Epidermal melanocyte (primary cell): ENCODE data around the gene RBM43.
A peak's percentile ranks its signal among the peaks of the same experiment; 100 is the strongest.
"Not testable (repeated sequence)": the region's sequence is repeated elsewhere in the genome, so short reads cannot be mapped to it uniquely, and the experiment has no call there.

Experiments used
- DNase-seq: peaks from one replicate; pipeline ENCODE4 v3.0.0; 2011; ENCODE audit warnings: low spot score; ENCODE audit not compliant: insufficient read length

The RBM43 gene

DNA sequence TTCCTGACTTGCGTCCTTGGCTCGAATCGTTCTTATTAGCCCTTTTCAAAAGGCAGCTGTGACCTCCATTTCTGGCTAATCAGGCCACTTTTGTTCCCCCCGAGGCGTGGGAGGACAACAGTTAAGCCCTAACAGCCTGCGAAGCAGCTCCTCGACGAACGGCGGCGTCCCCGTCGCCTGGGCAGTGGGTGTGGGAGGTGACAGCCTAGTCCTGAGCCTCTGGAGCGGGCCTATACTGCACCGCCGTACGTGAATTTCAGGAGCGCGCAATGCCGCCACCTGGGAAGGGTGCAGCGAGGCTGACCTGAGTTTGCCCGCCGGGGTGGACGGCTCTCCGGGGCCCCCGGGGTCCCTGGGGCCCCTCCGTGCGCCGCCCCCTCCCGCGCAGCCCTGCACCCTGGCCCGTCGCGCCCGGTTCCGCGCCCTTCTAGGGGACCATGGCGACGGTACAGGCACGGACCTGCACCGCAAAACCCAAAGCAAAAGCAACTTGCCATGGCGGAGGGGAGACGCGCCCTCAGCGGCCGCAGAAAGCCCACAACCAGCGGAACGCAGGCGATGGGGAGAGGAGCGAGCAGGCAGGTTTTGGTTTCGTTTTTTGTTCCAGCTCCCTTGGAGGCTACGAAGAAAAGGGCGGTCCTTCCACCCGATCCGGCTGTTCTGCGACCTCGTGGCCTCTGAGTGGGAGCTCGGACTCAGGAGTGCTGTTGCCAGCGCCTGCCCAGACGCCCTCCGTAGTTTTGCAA lies at the start of gene RBM43:
RBM43 (minus strand) TSS at position 633 of the 746 bp plus-strand sequence; CDS start at position 497, 136 bp downstream.
- peak; percentile 86 for DNase-seq

DNA sequence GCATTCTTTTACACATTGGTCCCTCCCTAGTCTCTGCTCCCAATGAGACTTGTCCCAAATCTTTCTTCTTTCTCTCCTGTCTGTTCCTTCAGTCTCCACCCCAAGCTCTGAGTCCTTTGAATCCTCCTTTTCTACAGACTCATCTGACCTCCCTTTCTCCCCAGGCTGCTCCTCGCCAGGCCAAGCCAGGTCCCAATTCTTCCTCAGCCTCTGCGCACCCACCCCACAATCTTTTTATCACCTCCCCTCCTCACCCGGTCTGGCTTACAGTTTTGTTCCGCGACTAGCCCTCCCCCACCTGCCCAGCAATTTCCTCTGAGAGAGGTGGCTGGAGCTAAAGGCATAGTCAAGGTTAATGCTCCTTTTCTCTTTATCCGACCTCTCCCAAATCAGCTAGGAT lies 48.6 kb upstream of the RBM43 start:
- DNase-seq: not testable (repeated sequence)

DNA sequence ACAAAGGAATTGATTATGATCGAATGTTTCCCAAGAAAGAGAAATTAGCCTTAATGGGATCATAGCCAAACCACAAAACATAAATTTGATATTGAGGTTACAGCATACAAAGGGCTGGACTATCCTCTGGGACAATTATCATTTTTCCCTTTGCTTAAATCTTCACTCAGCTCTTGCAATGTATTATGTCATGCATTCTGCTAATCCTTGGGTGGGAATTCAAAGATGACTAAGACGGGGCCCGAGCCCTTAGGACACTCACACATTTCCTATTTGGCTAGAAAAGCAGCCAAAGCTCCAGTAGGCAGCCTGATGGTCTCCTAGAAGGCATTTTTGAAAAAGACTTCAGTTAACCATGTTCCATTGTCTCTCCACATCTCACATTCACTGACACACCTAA lies 45.0 kb upstream of the RBM43 start:
- DNase-seq: no peak

DNA sequence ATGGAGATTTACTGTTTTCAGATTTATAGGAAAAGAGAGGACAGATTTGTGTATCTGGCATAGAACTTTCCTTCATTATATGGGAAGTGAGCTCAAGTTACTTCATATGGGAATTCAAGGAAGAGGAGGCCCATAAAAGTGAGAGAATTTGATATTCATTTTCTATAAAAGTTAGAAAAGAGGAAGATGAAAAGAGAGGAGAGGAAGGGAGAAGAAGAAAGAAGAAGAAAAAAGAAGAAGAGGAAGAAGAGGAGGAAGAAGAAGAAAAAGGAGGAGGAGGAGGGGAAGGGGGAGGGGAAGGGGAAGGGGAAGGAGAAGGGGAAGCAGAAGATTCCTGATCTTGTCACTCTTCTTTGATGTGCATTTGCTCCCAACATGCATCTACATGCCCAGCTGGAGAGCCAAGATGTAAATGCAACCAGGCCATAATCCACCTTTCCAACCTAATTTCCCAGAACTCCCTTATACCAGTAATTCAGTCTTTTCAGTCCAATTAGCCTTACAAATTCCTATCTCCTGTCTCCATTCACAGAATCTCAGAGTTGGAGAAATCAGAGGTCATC lies 43.5 kb upstream of the RBM43 start:
- DNase-seq: no peak

DNA sequence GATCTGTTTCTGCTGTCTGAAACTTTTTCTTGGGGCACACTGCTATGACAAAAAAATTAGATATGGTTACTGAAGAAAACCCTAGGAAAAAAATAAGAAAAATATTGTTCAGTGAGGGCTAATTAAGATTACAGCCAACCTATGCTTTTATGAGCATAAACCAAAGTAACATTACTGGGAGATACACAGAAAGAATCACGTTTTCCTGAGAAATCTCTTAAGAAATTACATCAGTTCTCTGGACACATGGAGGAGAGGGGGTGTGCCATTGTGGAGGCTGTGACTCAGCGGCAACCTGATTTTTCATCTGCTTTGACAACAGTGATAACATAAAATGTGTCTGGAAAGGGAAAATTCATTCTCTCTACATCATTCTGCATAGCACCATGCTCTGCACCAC lies 41.2 kb upstream of the RBM43 start:
- no peak for DNase-seq

DNA sequence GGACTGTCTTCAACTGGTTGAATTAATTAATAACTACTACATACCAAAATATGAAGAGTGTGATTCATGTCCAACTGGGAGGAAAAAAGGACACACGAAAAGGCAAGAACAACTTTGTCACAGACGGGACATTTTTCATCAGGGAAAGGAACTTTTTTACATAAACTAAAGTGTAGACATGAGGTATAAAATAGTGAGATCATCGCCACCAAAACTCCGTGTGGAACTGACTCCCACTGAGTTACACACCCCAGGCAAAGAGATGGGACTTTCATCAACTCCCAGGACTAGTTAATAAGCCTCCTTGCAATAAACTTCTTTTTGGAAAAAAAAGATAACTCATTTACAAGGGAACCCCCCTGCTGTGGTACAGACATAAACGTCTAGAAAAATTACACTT lies 40.7 kb upstream of the RBM43 start:
- no peak for DNase-seq

DNA sequence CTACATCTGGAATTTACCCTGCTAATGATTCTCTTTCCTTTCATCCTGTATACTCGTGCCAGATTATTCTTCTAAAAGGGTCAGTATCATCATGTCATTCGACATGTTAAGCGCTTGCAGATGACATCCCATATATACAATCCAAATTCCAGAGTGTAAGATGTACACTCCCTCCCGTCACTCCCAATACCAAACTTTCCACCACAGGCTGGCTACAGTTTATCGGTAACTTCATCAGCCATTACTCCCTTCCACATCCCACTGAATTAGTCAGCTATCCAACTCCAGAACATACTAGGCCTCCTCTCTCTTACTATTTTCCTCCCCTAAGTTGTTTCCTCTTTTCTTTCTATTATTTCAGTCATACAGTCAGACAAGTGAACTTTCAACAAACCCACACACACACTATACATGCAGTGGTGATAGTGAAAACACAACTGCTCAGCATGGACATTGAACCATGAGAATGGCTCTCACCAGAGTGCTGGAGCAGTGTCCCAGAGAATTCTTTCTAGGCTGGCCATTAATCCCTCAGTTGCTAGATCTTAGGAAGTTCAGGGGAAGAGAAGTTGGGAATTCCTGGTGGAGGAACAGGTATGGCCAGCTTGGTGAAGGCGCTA lies 38.4 kb upstream of the RBM43 start:
- no peak for DNase-seq

DNA sequence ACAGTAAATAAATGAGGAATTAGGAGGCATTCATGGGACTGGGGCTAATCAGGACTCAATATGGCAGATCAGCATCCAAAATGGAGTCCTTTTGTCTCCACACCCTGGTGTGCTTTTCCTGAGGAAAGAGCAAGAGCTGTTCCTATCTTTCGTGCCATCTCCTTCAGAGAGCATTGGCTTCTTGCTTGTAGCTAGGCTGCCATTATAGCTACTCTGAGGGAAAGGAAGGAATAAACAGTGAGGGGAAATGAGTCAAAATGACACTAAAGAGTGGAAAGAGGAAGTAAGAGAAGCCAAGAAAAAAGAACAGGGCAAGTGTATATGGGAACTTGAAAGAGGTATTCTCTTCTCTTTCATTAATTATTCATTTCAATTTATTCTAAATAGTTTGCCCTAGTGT lies 36.2 kb upstream of the RBM43 start:
- DNase-seq: no peak

DNA sequence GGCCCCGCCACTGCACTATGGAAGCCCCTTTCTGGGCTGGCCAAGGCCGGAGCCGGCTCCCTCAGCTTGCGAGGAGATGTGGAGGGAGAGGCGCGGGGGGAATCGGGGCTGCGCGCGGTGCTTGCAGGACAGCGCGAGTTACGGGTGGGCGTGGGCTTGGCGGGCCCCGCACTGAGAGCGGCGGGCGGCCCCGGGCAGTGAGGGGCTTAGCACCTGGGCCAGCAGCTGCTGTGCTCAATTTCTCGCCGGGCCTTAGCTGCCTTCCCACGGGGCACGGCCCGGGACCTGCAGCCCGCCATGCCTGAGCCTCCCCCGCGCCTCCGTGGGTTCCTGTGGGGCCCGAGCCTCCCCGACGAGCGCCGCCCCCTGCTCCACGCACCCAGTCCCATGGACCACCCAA lies 34.3 kb upstream of the RBM43 start:
- not testable (repeated sequence) for DNase-seq

DNA sequence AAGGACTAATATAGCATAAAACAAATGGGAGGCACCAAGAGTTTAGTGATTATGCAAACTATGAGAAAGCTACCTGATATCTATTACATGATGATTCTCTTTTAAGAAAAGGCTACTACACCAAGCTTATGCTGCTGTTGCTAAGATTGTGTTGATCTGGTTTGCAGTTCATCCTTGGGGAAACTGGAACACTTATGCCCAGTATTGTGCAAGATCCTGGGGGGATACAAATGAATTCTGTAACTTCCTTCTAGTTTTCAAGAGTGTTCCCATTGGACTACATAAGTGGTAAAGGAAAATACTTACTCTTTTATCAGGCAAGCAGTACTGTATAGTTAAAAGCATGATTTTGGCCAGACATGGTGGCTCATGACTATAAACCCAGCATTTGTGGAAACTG lies 30.9 kb upstream of the RBM43 start:
- no peak for DNase-seq

DNA sequence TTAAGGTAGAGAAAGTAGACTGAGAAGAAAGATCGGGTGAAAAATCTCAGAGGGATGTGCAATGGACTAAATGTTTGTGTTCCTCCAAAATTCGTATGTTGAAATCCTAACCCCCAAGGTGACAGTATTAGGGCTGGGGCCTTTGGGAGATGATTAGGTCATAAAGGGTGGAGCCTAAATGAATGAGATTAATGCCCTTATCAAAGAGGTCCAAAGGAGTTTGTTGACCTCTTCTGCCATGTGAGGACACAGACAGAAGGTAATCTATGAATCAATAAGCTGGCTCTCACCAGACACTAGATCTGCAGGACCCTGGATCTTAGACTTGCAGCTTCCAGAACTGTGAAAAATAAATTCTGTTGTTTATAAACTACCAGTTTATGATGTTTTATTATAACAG lies 30.5 kb upstream of the RBM43 start:
- DNase-seq: no peak

DNA sequence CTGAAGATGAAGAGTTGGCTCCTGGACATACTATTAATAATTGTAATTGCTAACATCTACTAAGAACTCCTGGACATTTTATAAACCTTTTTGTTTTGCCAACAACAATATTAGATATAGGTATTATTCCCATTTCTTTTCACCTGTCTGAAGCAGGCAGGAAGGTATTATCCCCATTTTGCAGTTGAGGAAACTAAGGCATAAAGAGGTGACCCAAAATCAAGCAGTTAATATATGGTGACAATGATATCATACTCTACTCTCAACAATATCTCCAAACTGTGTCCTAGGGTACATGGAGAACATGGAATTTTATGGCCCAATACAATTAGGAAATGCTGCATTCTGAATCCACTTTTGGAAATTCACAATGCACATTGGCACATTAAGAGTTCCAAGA lies 29.6 kb upstream of the RBM43 start:
- DNase-seq: no peak

DNA sequence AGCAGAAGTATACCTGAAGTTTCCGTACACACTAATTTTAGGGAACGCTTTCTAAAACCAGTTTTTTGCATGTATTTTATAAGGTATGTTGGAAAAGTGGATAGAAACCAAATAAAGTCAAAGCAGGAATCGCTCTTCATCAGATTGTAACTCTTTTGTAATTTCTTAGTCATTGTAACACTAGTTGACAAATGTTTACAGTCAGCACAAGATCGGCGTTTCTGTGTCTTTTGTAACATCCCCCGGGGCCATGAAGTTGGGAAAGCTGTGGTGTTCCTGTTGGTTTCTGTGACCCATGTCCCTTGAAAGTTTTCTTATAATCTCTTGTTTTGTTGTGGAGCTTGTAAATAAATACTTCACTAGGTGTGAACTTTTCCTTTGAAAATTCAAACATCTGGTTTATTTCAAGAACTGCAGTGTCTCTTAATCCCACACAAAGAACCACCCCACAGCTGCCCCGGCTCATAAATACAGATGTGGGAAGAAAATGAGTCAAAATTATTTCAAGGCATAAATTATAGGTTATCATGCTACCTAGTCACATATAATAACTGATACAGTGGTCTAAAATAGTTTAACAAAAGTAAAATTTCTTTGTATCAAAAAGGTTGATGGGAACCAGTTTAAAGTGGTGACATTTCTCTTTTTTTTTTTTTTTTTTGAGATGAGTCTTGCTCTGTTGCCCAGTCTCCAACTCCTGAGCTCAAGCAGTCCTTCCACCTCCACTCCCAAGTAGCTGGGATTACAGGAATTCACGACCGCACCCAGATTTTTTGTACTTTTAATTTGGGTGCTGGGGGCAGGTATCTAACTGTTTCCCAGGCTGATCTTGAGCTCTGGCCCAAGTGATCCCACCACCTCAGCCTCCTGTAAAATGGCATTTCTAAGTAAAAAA lies 28.6 kb upstream of the RBM43 start:
- DNase-seq: peak; percentile 58

DNA sequence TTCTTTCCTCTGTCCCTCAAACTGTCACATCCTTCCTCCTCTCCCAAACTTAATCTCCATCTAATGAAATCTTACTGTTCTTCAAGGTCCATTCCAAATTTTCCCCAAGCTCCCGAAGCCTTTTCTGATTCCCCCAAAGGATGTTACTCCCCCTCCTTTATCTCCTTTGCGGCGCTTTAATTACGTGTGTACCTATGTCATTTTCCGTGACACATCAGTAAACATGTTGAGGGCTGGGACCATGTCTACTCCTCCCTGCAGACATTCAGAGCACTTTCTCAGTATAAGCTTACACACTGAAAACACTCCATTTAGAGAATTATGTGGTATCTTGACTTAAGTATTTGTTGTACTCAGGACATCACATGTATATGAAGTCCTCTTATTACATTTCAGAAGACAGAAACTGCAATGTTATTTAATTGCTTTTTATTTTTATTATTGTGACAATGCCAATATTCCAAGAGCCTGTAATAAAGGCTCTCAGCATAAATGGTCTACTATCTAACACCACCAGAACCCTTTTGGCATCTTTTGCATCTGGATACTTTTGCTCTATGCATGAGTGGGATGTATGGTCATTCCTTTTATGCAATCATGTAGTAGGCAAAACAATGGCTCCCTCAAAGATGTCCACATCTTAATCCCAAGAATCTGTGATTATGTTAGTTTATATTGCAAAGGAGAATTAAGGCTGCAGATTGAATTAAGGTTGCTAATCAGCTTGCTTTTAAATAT lies 26.0 kb upstream of the RBM43 start:
- no peak for DNase-seq

DNA sequence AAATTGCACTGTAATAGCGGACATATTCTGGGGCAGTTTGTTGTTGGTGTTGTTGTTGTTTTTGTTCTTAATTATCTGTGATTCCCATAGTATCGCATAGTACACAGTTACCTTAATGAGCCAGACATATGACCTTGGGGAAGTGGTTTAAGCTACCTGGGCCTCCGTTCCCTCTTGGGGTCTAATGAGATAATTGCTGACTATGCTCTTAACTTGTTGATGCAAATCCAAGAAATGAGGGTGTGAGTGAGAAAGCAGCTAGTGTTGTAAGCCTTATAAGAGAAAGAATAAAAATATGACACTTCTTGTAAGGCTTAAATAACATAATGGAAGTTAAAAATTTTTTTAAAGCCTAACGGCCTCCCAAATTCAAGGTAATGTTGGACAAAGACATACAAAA lies 20.7 kb upstream of the RBM43 start:
- no peak for DNase-seq

DNA sequence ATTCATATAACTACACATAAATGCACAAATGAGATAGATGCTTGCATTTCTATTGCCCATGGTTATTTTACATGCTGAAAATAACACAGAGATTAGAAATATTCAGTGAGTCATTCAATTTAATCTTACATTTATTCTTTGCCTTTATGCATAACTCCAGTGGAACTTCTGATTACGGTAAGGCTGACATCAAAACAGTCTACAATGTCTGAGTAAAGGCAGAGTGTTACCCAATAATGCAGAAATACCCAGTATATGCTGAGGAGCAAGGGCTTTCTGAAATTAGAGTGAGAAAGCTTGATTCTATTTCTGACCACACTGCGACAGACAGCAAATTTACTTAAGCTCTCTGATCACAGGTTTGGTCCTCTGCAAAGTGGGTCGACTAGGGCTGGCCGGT lies 18.6 kb upstream of the RBM43 start:
- DNase-seq: no peak

DNA sequence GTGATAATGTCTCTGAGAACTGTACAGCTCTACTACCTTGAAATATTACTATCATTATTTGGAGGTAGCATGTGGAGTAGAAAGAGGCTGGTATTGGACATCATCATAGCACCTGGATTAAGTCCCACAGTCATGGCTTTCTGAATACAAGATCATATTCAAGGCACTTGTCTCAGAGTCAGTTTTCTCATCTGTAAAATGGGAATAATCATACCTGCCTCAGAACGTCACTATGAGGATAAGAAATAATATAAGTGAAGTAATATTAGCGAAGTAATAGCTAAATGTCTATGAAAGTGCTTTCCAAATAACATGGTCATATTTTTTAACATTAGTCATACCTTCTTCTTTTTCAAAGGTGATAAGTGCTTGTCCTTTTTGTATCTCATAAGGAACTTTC lies 16.8 kb upstream of the RBM43 start:
- DNase-seq: no peak

DNA sequence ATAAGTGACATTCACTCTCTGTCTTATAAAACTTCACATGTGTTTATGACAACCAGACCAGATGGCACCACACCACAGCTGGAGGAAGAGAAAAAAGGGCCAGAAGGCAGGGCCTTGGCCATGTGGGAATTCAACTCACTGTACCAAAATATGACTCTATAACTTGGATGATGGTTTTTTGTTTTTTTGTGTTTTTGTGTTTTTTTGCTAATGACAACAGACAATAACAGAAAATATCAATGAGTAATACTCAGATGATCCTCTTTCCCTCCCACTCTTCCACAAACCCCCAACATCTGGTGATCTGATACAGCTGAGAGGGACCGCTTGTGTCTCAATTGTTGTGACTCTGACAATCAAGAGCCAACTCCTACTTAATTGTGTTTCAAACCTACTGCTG lies 15.4 kb upstream of the RBM43 start:
- no peak for DNase-seq

DNA sequence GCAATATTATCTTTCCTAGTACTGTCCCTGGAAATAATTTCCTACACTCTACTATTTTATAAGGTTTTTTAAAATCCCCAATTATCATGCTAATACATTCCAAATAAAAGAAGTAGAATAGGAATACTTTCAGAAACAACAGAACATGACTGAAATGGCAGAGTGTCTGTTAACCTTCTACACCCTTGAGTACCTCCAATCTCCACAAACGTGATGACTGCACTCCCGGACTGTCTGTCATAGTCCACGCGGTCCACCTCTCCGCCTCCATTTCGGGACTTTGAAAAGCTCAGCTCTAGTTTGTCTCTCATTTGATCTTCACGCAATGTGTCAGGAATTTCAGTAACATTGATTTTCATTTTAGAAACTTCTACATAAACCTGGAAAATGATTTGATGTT lies 13.6 kb upstream of the RBM43 start:
- DNase-seq: no peak

DNA sequence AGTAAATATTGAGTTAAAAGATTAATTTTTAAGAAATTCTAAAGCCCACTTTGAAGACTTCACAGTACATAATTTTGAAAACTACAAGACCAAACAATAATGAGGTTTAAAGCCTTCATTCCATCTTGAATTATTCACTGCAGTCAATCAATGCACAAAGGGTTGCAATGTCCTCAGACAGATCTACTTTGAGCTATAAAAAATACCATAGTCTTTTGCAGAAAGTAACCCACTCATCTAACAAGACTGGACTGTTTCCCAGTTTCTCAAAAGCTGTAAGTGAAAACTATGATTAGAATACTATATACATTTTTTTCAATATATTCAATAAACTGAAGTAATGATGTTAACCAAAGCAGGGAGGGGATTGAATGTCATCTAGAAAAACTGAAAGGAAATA lies 10.2 kb upstream of the RBM43 start:
- peak; percentile 34 for DNase-seq
